Measurements from ENCODE around the gene EMC1. TPM values are rescaled to one million over a fixed set of nuclear protein-coding genes. Genes with fewer than 3 reads are reported as not detected.
"Not testable (repeated sequence)": the region's sequence is repeated elsewhere in the genome, so short reads cannot be mapped to it uniquely, and the experiment has no call there.

Gene EMC1
- 52.2 and 52.9 TPM in 2 replicates for total RNA-seq
- long read RNA-seq, full-length matches to known transcripts, result 328 of 423 reads
- long read RNA-seq, partial matches to known transcripts, result 32 of 423 reads
- long read RNA-seq, other reads (novel, unspliced or antisense), result 63 of 423 reads

- H3K36me3 Mint-ChIP-seq (ENCODE audit: unreplicated experiment), result no peaks in the 10 kb centered on the region
- H3K27me3 Mint-ChIP-seq (ENCODE audit: unreplicated experiment), result no peaks in the 10 kb centered on the region
- peak within 1 kb of the TSS; percentile 89 for H3K27ac Mint-ChIP-seq (ENCODE audit: unreplicated experiment)
- TF ChIP-seq, protein P1, sequence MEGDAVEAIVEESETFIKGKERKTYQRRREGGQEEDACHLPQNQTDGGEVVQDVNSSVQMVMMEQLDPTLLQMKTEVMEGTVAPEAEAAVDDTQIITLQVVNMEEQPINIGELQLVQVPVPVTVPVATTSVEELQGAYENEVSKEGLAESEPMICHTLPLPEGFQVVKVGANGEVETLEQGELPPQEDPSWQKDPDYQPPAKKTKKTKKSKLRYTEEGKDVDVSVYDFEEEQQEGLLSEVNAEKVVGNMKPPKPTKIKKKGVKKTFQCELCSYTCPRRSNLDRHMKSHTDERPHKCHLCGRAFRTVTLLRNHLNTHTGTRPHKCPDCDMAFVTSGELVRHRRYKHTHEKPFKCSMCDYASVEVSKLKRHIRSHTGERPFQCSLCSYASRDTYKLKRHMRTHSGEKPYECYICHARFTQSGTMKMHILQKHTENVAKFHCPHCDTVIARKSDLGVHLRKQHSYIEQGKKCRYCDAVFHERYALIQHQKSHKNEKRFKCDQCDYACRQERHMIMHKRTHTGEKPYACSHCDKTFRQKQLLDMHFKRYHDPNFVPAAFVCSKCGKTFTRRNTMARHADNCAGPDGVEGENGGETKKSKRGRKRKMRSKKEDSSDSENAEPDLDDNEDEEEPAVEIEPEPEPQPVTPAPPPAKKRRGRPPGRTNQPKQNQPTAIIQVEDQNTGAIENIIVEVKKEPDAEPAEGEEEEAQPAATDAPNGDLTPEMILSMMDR (IDR thresholded peaks at IDR 0.05), result no peak
- H3K9me3 Mint-ChIP-seq (ENCODE audit: unreplicated experiment), result no peaks in the 10 kb centered on the region
- peak; percentile 96 for DNase-seq (ENCODE audit: extremely low spot score, unreplicated experiment)
- H3K4me3 Mint-ChIP-seq (ENCODE audit: unreplicated experiment), result peak within 1 kb of the TSS; percentile 94
- peaks cover 22% of the 10 kb centered on the region for H3K4me1 Mint-ChIP-seq (ENCODE audit: unreplicated experiment)
Measured at GRCh38 chr1:19251305-19252196, at the start of gene EMC1, which contains the start of gene MRTO4. Gene EMC1 (minus strand): TSS chr1:19251524. CDS start chr1:19251509, 15 bp downstream. Gene MRTO4 (plus strand): TSS chr1:19251805. CDS start chr1:19251836, 31 bp downstream.

DNA sequence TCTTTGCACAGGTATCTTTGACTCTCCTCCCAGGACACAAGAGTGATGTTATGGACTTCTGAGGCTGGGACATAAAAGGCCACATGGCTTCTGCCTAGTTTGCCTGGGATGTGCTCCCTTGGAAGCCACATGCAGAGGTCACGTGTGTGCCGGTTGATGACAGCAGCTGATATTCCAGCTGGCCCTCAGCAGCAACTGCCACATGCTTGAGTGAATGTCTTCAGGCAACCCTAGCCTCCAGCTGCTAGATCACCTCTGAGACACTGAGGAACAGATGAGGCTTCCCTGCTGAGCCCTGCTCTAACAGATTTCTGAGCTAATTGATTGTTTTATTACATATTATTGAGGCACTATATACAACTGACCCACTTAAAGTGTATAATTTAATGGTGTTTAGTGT is 48.9 kb upstream of the EMC1 start:
- peaks cover 6% of the 10 kb centered on the region for H3K9me3 Mint-ChIP-seq (ENCODE audit: unreplicated experiment)
- TF ChIP-seq, protein P1 (IDR thresholded peaks at IDR 0.05), result no peak
- no peaks in the 10 kb centered on the region for H3K4me1 Mint-ChIP-seq (ENCODE audit: unreplicated experiment)
- no peak overlapping the region for H3K27ac Mint-ChIP-seq (ENCODE audit: unreplicated experiment)
- no peak for DNase-seq (ENCODE audit: extremely low spot score, unreplicated experiment)
- no peaks in the 10 kb centered on the region for H3K27me3 Mint-ChIP-seq (ENCODE audit: unreplicated experiment)
- peaks cover 35% of the 10 kb centered on the region for H3K36me3 Mint-ChIP-seq (ENCODE audit: unreplicated experiment)
- H3K4me3 Mint-ChIP-seq (ENCODE audit: unreplicated experiment), result no peak overlapping the region

- H3K4me1 Mint-ChIP-seq (ENCODE audit: unreplicated experiment), result peaks cover 8% of the 10 kb centered on the region
- peaks cover 27% of the 10 kb centered on the region for H3K36me3 Mint-ChIP-seq (ENCODE audit: unreplicated experiment)
- no peak overlapping the region for H3K4me3 Mint-ChIP-seq (ENCODE audit: unreplicated experiment)
- no peak for DNase-seq (ENCODE audit: extremely low spot score, unreplicated experiment)
- no peaks in the 10 kb centered on the region for H3K27me3 Mint-ChIP-seq (ENCODE audit: unreplicated experiment)
- peaks cover 18% of the 10 kb centered on the region for H3K9me3 Mint-ChIP-seq (ENCODE audit: unreplicated experiment)
- no peak overlapping the region for H3K27ac Mint-ChIP-seq (ENCODE audit: unreplicated experiment)
- TF ChIP-seq, protein P1 (IDR thresholded peaks at IDR 0.05), result no peak
Measured at GRCh38 chr1:19294638-19295037, 43.3 kb upstream of the EMC1 start.

DNA sequence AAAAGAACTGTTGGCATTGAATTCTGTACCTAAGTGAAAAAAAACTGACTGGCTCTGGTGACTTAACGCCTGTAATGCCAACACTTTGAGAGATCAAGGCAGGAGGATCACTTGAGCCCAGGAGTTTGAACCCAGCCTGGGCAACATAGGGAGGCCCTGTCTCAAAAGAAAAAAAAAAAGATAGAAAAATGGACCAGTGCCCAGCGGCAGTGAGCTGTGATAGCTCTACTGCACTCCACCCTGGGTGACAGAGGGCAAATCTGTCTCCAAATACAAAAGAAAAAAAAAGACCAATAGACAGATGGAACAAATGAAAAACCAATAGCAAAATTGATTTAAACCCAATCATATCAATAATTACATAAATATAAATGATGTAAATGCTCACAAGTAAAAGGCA is 37.9 kb upstream of the EMC1 start:
- TF ChIP-seq, protein P1 (IDR thresholded peaks at IDR 0.05), result no peak
- H3K27ac Mint-ChIP-seq (ENCODE audit: unreplicated experiment), result no peak overlapping the region

GRCh38 chr1:19288324-19289241 is 37.3 kb upstream of the EMC1 start, which contains the start of gene AKR7A3:
Gene AKR7A3 (minus strand): TSS chr1:19288770. CDS start chr1:19288709, 61 bp downstream.
- H3K27ac Mint-ChIP-seq (ENCODE audit: unreplicated experiment); H3K4me3 Mint-ChIP-seq (ENCODE audit: unreplicated experiment); H3K27me3 Mint-ChIP-seq (ENCODE audit: unreplicated experiment); H3K9me3 Mint-ChIP-seq (ENCODE audit: unreplicated experiment); DNase-seq (ENCODE audit: extremely low spot score, unreplicated experiment); H3K4me1 Mint-ChIP-seq (ENCODE audit: unreplicated experiment): not testable (repeated sequence)
- H3K36me3 Mint-ChIP-seq (ENCODE audit: unreplicated experiment), result peaks cover 15% of the 10 kb centered on the region

More for the DNA sequence above, 37.9 kb upstream of the EMC1 start:
- Mint-ChIP-seq H3K4me1 (ENCODE audit: unreplicated experiment) (peaks cover 8% of the 10 kb centered on the region), H3K36me3 (ENCODE audit: unreplicated experiment) (peaks cover 15% of the 10 kb centered on the region), H3K4me3 (ENCODE audit: unreplicated experiment) (no peak overlapping the region), H3K27me3 (ENCODE audit: unreplicated experiment) (no peaks in the 10 kb centered on the region), H3K9me3 (ENCODE audit: unreplicated experiment) (peaks cover 2% of the 10 kb centered on the region)
- DNase-seq (ENCODE audit: extremely low spot score, unreplicated experiment), result no peak

All from osteocyte (in vitro differentiated cells).